T1000 (cell line): ENCODE measurements around the gene SP8.
"Not testable (repeated sequence)": the region's sequence is repeated elsewhere in the genome, so short reads cannot be mapped to it uniquely, and the experiment has no call there.

ENCODE experiments used
- DNase-seq: peaks from one replicate; lab custom pipeline; 2025; ENCODE audit warnings: mixed read lengths; lab: John Stamatoyannopoulos, UW

SP8 gene

DNA sequence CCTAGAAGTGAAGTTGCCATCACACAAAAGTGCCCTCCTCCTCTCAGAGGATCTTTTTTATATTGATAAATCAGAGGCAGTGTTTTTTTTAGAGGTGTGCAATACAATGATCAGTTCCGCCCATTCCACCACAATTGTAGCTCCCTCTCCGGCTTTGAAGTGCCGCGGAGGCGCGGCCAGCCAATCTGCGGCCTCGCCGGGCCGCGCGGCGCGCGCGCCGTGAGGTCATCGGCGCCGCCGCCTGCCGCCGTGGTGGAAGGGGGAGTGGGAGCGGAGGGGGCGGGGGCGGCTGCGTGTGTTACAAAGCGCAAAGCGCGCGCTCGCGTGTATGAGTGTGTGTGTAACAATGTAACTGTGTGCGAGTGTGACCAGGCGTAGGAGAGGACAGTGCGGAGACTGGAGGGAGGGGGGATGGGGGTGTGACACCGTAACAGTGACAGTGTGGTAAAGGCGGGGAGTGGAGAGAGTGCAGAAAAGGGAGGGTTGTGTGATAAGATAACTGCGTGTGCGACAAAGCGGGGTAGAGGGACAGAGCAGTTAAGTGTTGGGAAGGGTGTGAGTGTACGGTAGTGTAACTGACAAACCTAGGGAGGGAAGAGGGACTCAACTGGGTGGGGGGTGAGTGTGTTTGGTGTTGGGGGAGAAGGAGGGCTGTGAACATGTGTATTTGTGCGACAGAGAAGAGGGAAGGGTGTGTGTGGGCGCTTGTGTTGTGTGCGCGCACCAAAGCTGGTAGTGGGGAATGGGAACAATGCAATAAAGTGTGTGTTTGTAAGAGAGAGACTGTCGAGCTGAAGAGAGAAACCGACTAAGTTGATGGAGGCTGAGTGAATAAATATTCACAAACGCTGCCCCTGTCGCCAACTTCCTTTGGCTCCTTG is at the start of gene SP8:
SP8 (minus strand) TSS at position 108 of the 881 bp plus-strand sequence; CDS start at position 20, 88 bp downstream.
- DNase-seq, result no peak

DNA sequence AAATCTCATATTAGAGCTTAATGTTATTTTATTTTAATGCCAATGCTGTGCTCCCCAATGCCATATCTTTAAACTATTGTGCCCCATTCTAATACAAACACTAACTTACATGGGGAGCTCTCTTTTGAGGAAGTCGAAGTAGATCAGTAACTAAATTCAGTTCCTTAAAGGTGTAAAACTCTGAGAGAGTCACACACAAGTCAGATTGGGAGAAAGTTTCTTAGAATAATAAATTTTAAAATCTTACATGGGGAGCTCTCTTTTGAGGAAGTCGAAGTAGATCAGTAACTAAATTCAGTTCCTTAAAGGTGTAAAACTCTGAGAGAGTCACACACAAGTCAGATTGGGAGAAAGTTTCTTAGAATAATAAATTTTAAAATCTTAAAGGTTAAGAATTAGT is 49.7 kb upstream of the SP8 start:
- DNase-seq, result not testable (repeated sequence)

DNA sequence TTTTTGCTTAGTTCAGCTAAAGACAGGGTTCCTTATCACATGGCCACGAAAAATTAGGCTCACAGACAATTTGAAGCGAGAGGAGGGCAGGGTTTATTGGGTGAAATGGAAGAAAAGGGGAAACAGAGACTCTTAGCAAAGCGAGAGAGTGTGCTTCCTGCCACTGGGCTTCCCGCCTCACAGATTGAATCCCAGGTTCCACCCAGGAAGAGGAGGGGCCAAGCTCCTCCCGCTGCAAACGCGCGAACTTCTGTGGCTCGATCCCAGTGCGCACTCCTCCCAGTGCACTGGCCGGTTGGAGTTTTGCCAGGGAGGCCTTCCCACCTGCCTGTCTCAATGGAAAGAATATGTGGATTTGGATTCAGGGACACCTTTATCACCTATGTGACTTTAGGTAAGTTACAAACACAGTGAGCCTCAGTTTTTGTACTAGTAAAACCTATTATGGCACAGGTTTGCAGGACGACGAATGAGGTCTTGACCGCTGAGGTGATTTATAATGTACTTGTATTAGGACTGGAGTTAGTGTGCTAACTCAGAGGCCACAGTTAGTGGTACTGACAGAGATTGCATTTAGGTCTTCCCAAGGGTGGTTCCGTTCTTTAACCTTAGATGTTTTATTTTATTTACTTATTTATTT is 48.5 kb upstream of the SP8 start:
- no peak for DNase-seq

DNA sequence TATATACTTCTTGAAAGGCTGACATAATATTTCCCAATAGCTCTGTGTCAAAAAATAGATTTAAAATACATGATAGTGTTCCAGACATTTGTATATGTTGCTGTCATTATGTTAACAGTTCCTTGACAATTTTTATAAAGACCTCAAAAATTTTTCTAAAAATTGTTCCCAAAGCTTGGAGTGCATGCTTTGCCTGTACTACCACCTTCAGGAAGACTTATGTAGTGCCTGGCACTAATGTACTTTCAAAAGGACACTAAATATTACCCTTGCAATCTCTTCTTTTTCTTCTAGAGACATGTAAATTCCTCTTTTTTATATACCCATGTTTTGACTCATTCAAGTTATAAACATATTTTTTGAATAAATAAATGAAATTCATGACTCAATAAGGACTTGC is 48.0 kb upstream of the SP8 start:
- no peak for DNase-seq

DNA sequence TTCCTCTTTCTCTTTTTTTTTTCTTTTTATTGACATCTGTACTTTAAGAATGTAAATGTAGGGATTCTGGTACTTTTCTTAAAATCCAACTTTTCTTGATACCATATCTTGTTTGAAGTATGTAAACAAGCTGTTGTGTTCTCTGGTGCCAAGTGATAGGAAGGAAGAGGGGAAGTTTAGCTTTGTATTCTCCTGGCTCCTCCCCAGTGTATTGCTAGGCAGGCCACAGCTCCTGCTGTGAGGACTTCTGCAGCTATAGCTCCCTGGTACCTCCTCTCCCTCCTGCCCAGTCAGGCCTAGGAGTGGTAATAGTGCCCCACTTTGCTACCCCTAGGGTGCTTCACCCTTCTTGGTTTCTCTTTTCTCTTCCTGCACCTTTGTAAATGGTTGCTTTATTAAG is 45.3 kb upstream of the SP8 start:
- DNase-seq, result no peak

DNA sequence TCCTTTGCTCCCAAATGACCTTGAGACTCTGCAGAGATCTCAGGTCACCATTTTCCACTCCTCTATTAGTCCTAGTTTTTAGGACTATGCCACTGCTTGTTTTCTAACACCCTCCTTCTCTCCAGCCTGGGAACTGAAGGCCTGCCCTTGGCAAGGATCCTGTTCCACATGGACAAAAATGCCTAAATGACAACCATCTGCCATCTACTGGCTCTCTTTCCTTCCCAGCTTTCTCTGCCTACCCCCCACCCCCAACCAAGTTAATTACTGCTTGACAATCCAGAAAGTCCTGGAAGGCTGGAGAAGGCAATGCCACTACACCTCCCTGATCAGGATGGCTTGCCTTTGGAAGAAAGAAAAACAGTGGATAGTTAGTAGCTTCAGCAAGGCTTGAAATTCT is 44.8 kb upstream of the SP8 start:
- no peak for DNase-seq

DNA sequence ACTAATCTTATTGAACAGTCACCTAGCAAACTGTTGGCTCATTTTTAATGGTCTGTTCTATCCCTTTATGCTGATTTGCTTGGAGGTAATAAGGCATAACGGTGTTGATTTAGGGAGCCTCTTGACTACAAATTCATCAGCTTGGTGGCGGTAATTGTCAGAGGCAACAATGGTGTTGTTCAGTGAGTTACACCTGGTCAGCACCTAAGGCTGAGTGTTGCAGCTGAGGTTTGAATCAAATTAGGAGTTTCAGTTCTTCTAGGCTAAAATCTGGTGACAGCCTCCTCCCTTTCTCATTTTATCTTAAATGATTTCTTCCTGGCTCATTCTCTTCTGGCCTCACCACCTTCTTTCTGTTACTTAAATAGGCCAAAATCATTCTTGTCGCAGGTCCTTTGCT is 42.3 kb upstream of the SP8 start:
- no peak for DNase-seq

DNA sequence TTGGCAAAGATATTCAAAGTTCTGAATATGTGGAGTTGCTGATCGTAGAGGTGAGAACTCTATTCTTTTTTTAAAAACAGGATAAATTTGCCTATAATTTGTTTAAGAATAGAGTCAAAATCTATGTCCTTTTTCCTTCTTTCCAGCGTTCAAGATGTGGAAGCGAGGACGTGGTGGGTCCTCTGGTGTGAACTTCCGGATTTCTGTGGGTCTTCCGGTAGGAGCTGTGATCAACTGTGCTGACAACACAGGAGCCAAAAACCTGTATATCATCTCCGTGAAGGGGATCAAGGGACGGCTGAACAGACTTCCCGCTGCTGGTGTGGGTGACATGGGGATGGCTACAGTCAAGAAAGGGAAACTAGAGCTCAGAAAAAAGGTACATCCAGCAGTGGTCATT is 40.5 kb upstream of the SP8 start:
- no peak for DNase-seq

DNA sequence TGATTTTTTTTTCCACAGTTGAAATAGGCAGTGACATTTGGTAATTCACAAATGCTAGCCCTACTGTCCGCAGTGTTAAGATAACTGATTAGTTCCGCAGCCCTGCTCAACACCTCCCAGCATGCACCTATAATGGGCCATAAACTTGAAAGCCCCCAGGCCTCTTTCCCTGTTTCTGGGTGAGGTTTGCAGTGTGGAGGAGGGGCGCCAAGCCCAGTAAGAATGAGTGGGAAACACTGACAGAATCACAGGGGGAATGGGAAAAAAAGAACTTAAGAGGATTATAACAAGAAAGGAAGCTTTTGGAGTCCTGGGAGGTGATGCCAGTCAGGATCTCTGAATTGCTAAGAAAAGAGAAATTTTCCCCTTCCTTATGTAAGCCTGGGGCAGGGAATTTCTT is 39.6 kb upstream of the SP8 start:
- DNase-seq, result no peak

DNA sequence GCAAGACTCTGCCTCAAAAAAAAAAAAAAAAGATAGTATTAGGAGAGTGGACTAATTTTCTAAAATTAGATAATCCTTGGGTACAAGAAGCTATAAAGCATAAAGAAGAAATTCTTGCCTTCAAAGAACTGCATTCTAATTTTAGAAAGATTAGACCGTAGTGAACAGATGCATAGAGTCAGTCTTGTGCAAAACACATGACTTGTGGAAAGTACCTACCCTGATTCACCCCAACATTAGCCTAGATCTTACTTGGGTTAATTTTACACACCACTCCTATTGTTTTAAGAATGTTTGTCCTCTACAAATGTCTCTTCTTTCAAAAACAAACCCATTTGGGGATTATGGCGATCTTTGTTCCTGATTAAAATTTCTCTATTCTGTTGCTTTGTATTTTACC is 38.9 kb upstream of the SP8 start:
- no peak for DNase-seq

DNA sequence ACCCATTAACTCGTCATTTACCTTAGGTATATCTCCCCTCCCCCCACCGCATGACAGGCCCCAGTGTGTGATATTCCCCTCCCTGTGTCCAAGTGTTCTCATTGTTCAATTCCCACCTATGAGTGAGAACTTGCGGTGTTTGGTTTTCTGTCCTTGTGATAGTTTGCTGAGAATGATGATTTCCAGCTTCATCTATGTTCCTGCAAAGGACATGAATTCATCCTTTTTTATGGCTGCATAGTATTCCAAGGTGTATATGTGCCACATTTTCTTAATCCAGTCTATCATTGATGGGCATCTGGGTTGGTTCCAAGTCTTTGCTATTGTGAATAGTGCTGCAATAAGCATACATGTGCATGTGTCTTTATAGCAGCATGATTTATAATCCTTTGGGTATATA is 34.7 kb upstream of the SP8 start:
- not testable (repeated sequence) for DNase-seq

DNA sequence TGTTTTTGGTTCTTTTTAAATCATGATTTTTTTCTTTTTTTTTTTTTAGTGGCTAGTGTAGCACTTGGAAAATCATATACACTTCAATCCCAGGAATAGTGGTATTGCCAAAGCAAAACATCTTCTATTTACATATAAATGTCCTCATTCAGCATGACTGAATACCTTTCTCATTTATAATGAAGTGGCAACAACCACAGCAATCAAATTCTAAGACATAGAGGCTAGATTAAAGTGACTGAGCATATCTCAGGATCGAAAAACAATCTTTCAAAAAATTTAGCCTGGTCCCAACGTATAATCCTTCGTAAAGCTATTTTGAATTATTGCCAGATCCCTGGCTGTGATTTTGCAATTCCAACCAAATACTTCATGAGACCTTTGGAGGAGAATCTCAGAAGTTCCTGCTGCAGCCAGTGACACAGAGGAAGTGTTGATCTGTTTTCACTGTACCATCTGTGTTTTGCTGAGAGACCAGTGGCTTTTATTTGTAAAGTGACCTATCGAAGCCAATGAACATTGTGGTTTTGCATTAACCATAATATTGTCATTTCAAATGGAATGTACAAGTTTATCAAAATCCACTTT is 29.8 kb upstream of the SP8 start:
- no peak for DNase-seq

DNA sequence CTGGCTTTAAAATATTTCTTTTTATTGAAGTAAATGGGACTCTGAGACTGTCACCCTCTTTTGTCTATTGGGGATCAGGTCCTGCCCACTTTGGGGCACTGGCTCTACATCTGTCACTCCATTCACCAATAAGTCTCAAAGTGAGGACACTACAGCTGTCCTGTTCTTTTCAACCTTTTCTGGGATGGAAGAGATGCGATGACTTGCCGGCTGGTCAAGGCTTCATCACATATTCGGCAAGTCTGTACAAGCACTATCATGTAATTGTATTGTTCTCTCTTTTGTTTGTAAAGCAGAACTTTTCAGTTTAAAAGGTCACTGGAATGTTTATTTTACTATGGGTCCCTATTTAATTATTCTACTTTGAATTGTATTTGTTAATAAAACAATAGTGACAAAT is 17.7 kb upstream of the SP8 start:
- no peak for DNase-seq

DNA sequence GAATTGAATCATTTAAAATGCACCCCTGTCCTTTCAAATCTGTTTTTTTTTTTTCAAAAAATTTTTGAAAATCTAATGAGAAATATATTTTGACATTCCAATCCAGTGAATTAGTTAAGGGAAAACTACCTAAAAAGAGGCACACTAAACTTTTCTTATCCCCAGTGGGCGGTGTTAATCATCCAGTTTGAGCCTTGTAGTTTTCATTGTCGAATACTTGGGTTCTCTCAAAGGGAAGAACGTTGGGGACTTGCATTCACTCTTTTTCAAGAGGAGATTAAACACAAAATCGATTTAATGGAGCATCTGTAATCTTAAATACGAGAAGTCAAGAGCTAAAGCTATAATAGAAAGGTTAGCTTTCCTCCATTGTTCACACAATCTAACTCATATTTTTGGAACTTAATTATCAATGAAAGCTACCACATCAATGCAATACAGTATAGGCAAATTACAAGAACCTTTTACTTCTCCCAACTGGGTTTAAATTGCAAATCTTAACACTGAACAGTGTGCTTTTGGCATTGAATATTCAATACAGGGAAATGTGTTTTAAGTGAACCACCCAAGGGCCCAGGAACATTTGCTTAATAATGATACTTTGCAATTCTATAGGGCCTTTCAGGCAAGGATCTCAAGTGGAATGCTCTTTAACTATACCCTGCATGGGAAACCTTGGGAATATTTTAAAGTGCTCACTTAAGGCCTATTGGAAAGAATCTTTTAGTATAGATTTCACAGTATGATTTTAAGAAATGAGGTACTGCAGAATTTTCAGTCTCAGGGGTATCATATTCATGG is 13.1 kb upstream of the SP8 start:
- DNase-seq, result no peak

DNA sequence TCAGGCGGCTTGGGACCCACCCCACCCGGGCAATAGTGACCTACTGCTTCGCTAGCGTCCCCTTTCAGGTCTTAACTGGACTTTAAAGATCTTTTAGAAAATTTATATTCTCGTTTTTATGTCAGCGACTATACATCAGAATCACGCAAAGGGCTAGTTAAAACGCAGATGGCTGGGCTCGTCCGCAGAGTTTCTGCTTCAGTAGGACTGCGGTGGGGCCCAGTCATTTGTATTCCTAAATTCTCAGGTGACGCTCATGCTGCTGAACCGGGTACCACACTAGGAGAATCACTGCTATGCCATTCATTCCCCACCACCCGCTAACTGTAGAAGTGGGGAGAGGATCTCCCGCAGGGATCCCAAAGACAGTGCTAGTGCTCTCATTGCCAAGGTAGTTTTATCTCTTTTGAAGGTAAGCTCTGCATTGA is 12.0 kb upstream of the SP8 start:
- DNase-seq, result no peak

DNA sequence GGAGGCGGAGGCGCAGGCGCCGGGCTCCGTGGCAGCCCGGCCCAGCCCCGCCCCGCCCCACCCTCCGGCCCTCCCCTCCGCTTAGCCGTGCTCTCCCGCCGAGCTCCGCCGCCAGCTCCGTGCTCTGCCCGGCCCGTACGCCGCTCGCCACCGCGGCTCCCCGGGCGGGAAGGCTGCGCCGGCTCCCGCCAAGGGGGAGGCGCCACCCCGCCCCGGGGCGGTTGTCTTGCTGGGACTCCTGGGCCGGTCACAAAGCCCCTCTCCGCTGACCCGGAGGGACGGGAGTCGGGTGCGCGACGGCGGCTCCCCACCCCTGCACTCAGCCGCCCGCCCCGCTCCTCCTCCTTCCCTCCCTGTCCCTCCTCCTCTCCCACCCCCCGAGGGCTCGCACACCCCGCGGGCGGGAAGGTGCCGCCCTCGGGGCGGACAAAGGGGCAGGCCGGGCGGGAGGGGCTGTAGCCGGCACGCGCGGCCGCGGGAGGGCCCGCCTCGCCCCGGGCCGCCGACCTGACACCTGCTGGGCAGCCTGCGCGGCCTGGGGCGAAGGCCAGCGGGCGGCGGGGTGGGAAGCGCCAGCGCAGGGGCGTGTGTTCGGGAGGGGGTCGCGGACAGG is 11.5 kb upstream of the SP8 start:
- DNase-seq, result peak; percentile 54

DNA sequence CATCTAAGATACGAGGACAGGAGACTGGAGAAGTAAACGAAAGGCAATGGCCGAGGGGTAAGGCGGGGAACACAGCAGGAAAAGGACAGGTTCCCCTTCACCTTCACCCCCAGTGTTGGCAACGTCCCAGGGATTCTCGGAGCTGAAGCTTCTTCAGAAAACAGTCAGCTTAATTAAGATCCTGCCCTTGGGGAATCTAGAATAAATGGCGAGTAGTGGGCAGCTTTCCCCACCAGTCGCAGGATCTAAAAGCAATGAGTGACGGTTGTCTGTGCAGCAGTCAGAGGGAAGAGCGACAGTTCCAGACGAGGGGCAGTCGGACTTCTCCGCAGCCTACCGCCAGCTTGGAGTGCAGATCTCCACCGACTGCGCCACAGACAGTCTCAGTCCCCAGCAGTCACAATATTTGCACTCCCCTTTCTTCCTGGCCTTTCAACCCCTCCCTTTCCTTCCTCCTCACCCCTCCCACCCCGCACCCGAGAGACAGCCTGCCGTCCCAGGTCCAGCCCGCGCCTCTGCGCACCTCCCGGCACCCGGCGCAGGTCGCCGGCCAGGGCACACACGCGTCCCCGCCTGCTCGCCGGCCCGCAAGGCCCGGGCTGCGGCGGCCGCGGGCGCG is 10.9 kb upstream of the SP8 start:
- no peak for DNase-seq

DNA sequence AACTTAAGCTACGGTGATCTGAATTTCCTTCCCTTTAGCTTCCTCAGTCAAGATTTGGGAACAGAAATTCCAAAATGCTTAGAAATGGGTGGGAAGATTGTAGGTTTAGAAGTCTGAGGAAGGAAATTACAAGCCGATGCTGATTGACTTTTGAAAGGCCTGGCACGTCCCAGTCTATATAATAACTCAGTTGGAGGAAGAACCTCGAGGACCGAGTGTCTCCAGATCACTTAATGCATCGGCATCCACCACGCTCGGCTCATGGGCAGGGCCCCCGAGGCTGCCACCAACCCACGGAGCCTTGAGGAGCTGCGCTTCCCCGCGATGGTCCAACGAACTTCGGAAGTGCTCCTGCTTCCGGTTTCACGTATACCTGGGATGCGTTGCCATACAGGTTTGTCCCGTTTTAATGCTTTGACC is 10.4 kb upstream of the SP8 start:
- DNase-seq, result no peak

DNA sequence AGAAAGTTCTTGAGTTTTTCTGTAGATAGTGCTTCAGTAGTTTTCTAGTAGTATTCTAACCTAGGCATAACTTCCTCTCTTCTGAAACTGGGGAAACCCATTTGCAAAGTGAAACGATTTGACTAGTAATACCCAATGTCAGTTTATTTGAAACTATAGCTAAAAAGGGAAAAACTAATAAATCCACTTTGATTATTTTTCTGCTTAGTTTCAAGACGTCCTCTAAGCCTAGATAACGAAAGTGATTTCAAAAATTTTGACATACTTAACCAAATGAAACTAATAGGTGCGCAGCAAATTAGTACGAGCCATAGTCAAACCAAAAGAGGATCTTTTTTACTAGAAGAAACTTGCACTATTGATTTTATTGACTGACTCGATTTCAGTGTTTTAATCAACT is 9.8 kb upstream of the SP8 start:
- DNase-seq, result no peak

DNA sequence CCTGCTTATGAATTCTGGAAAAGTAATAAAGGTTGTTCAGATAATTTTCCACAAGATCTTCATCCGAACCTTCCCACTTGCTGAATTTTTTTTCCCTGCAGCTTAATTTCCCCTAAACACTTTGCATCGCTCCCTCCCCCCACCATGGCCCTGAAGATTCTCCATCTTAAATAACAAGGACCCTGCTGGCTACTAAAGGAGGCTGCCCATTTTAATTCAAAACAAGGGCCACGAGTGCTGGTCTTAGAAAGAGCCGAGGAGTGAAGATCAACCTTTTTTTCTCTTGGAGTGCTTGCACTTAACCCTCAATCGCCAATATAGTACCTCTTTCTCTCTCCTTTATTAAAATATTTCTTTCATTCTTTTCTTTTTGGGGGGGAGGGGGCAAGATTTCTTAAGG is 9.2 kb upstream of the SP8 start:
- no peak for DNase-seq

DNA sequence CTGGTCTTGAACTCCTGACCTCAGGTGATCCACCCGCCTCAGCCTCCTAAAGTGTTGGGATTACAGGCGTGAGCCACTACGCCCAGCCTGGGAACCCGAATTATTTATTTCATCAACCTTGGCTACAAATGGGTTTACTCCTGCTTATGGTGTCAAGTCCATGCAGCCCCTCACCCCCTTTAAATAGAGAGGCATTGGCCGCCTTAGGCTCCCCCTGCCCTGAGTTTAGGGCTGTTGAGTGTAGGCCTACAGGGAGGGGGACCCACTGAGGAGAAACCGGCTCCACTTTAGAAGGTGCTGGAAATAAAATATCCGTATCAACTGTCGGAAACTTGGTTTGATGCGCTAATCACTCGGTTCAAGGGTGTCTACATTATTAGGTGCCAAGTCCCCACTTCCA is 8.7 kb upstream of the SP8 start:
- DNase-seq, result no peak
